GM12891 (cell line): ENCODE data around the gene PIK3C3.

ENCODE experiments used
- POLR2A ChIP-seq: IDR thresholded peaks from 2 replicates; pipeline ENCODE4 v1.6.1; 2011; ENCODE audit warnings: low read depth, low read length, control low read depth
- POLR2AphosphoS5 ChIP-seq: IDR thresholded peaks from 2 replicates; pipeline ENCODE4 v1.6.1; 2011; ENCODE audit warnings: low read depth, low read length, control low read depth
- SPI1 ChIP-seq: IDR thresholded peaks from 2 replicates; pipeline ENCODE4 v1.6.1; 2011; ENCODE audit warnings: low read depth, low read length, control low read depth
- TAF1 ChIP-seq: IDR thresholded peaks from 2 replicates; pipeline ENCODE4 v1.6.1; 2011; ENCODE audit warnings: low read depth, low read length, control low read depth

- no peak for TF ChIP-seq TAF1
- TF ChIP-seq POLR2AphosphoS5, result no peak
- no peak for TF ChIP-seq POLR2A
- no peak for TF ChIP-seq SPI1
Observed at GRCh38 chr18:42131930-42132244, 176.9 kb downstream of the PIK3C3 start.
